Activated T-cell treated with anti-CD3 and anti-CD28 coated beads, Interleukin-2, amount 50 U/mL, for 24 hours (primary cell): Measurements from ENCODE around the gene GCK.

Source experiments
- DNase-seq: peaks from one replicate; pipeline ENCODE4 v3.0.0-alpha.2; 2020
- H3K27ac Mint-ChIP-seq: 2 replicates; pipeline ENCODE4 v1.8.0; 2020; ENCODE audit warnings: mild to moderate bottlenecking, mixed read lengths
- H3K27me3 Mint-ChIP-seq: 2 replicates; pipeline ENCODE4 v1.8.0; 2020; ENCODE audit warnings: mixed read lengths
- H3K36me3 Mint-ChIP-seq: 2 replicates; pipeline ENCODE4 v1.8.0; 2020; ENCODE audit warnings: low read depth, mixed read lengths
- H3K4me1 Mint-ChIP-seq: 2 replicates; pipeline ENCODE4 v1.8.0; 2020; ENCODE audit warnings: low read depth, mixed read lengths
- H3K4me3 Mint-ChIP-seq: 2 replicates; pipeline ENCODE4 v1.8.0; 2020; ENCODE audit warnings: mild to moderate bottlenecking, moderate library complexity, mixed read lengths
- H3K9me3 Mint-ChIP-seq: 2 replicates; pipeline ENCODE4 v1.8.0; 2020; ENCODE audit warnings: mixed read lengths

The GCK gene

DNA sequence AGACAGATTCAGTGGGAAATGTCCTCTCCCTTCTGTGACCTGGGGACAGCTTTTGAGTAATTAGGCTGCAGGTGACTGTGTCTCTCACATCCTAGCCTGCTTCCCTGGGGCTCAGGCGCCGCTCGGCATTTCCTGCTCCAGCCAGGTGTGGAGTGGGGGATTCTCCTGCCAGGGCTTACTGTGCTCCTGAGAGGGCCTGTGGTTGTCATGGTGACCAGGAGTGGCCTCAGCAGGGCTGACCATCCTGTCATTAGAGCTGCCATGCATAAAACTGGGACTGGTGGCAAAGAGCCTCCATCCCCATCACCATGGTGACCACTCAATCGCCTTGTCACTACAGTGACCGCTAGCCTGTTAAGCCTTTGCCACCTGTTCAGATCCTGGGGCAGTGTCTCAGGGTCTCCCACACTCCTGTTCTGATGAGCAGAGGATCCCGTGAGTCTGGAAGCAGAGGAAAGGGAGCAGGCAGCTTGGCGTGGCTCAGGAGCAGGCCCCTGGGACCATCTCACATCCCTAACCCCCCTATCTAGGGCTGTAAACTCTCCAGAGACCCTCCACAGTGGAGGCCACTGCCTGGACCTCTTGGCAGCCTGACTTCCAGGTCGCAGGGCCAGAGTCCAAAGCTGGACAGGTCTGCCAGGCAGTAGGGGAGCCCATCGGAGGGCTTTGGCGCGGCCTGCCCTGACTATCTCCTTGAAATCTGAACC is at the start of gene GCK:
GCK (minus strand) TSS at position 154 of the 707 bp plus-strand sequence. CDS start 486 bp downstream, outside the sequence.
- Mint-ChIP-seq H3K27me3 (peaks cover 10% of the 10 kb centered on the region), H3K4me1 (peaks cover 7% of the 10 kb centered on the region), H3K36me3 (no peaks in the 10 kb centered on the region), H3K4me3 (no peak within 1 kb of the TSS), H3K27ac (no peak within 1 kb of the TSS), H3K9me3 (peaks cover 3% of the 10 kb centered on the region)
- DNase-seq, result no peak

GRCh38 chr7:44238116-44238695 is 49.0 kb upstream of the GCK start:
- no peaks in the 10 kb centered on the region for H3K36me3 Mint-ChIP-seq
- H3K4me3 Mint-ChIP-seq, result no peak overlapping the region
- H3K27me3 Mint-ChIP-seq, result no peaks in the 10 kb centered on the region
- no peak overlapping the region for H3K27ac Mint-ChIP-seq
- no peak for DNase-seq
- no peaks in the 10 kb centered on the region for H3K9me3 Mint-ChIP-seq
- peaks cover 4% of the 10 kb centered on the region for H3K4me1 Mint-ChIP-seq

DNA sequence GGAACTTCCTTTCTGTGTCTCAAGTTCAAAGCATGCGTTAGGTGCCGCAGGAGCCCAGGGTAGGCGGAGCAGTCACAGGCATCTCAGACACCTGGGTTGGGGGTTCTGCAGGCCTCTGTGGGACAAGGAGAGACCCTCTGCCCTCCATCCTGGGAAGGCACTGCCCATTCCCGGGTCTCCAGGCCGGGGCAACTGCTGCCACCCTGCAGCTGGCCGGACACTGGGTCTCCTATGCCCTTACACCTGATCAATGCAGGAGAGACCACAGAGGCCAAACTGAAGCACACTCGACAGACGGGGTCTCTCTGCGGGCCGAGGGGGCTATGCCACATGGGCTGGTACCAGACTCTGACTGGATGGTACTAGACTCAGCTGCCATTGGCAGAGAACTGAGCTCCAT is 48.5 kb upstream of the GCK start:
- Mint-ChIP-seq H3K36me3 (no peaks in the 10 kb centered on the region), H3K27me3 (no peaks in the 10 kb centered on the region), H3K4me1 (peaks cover 4% of the 10 kb centered on the region), H3K27ac (no peak overlapping the region), H3K4me3 (no peak overlapping the region), H3K9me3 (no peaks in the 10 kb centered on the region)
- DNase-seq, result no peak

GRCh38 chr7:44236333-44236728 is 47.1 kb upstream of the GCK start:
- DNase-seq, result no peak
- H3K27me3 Mint-ChIP-seq, result no peaks in the 10 kb centered on the region
- H3K27ac Mint-ChIP-seq, result no peak overlapping the region
- H3K36me3 Mint-ChIP-seq, result no peaks in the 10 kb centered on the region
- no peaks in the 10 kb centered on the region for H3K9me3 Mint-ChIP-seq
- peaks cover 4% of the 10 kb centered on the region for H3K4me1 Mint-ChIP-seq
- no peak overlapping the region for H3K4me3 Mint-ChIP-seq

GRCh38 chr7:44235582-44236332 is 46.5 kb upstream of the GCK start:
- no peak for DNase-seq
- no peaks in the 10 kb centered on the region for H3K27me3 Mint-ChIP-seq
- no peak overlapping the region for H3K27ac Mint-ChIP-seq
- no peaks in the 10 kb centered on the region for H3K36me3 Mint-ChIP-seq
- no peaks in the 10 kb centered on the region for H3K4me1 Mint-ChIP-seq
- no peak overlapping the region for H3K4me3 Mint-ChIP-seq
- no peaks in the 10 kb centered on the region for H3K9me3 Mint-ChIP-seq

GRCh38 chr7:44235066-44235465 is 45.8 kb upstream of the GCK start:
- no peaks in the 10 kb centered on the region for H3K4me1 Mint-ChIP-seq
- no peak overlapping the region for H3K27ac Mint-ChIP-seq
- no peak for DNase-seq
- H3K9me3 Mint-ChIP-seq, result no peaks in the 10 kb centered on the region
- H3K4me3 Mint-ChIP-seq, result no peak overlapping the region
- no peaks in the 10 kb centered on the region for H3K27me3 Mint-ChIP-seq
- H3K36me3 Mint-ChIP-seq, result no peaks in the 10 kb centered on the region

DNA sequence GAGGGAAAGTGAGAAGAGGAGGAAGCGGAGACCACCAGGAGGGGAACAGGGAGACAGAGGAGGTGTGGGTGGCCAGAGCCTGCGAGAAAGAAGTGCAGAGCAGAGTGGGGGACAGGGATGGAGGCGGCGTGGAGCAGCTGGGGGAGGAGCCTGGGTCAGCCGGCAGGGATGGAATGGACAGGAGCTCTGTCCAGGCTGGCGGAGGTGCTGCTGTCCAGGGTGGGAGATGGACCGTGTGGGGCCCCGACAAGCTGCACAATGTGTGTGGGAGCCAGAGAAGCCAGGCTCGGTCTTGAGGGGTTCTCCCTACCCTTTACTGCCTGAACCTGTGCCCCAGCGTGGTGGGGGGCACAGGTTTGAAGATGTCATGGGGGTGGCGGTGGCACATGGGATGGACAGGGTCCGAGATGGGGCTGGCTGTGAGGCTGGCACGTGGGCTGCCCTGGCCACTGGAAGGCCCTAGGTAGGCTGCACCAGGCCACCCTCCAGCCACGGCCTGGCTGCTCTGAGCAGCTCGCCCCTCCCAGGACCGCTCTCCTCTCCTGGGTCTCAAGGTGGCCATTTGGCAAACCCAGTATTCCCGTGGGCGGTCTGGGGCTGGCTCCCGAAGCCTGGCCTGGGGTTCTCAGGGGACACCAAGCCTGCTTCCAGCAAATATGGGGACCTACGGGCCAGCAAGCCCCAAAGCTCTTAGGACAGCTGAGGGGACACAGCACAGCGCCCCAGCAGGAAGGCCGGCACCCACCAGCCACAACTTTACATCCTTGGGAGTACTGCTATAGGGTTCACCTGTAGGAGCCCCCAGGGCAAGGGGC is 43.9 kb upstream of the GCK start:
- no peaks in the 10 kb centered on the region for H3K4me1 Mint-ChIP-seq
- H3K27ac Mint-ChIP-seq, result no peak overlapping the region
- no peaks in the 10 kb centered on the region for H3K9me3 Mint-ChIP-seq

GRCh38 chr7:44232396-44232795 is 43.2 kb upstream of the GCK start:
- H3K36me3 Mint-ChIP-seq, result no peaks in the 10 kb centered on the region
- DNase-seq, result no peak
- no peaks in the 10 kb centered on the region for H3K9me3 Mint-ChIP-seq
- no peak overlapping the region for H3K4me3 Mint-ChIP-seq
- no peaks in the 10 kb centered on the region for H3K4me1 Mint-ChIP-seq
- H3K27ac Mint-ChIP-seq, result no peak overlapping the region
- H3K27me3 Mint-ChIP-seq, result no peaks in the 10 kb centered on the region

More for the DNA sequence above, 43.9 kb upstream of the GCK start:
- no peaks in the 10 kb centered on the region for H3K27me3 Mint-ChIP-seq
- no peaks in the 10 kb centered on the region for H3K36me3 Mint-ChIP-seq
- no peak overlapping the region for H3K4me3 Mint-ChIP-seq
- DNase-seq, result no peak

DNA sequence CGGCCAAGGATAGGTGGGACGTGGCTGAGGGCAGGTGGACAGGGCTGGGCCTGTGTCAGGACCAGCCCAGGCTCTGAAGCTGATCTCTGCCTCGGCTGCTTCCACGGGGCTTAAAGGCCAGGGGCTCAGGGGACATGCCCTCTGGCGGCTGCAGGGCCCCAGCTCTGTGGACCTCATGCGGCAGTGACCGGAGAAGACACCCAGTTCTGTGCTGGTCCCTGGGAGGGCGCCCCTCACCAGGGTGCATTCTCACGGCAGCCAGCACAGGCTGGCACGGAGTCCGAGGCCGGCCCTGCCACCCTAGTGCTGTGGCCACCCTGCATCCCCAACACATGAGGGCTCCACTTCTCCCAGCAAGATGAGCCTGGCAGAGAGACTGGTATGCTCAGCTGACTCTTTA is 41.8 kb upstream of the GCK start:
- Mint-ChIP-seq H3K9me3 (no peaks in the 10 kb centered on the region), H3K4me3 (no peak overlapping the region), H3K27ac (no peak overlapping the region), H3K36me3 (no peaks in the 10 kb centered on the region), H3K4me1 (no peaks in the 10 kb centered on the region), H3K27me3 (peaks cover 2% of the 10 kb centered on the region)
- DNase-seq, result no peak

DNA sequence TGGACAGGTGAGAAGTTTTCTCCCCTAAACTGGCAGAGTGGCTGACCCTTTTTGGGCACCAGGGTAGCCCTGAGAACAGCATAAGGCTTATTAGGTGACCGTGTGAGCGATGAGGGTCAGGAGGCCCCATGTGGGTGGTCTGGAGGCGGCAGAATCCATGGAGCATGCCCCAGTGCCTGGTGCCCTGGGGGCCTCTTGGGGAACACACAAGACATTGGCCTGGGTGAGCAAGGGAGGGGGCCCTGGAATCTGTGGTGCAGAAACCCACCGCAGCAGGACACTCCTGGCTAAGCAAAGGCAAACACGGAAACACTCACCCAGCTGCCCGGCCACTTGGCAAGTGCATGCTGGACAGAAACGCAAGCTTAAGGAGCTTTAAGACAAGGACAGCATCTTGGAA is 41.0 kb upstream of the GCK start:
- no peaks in the 10 kb centered on the region for H3K4me1 Mint-ChIP-seq
- H3K27me3 Mint-ChIP-seq, result peaks cover 10% of the 10 kb centered on the region
- no peaks in the 10 kb centered on the region for H3K36me3 Mint-ChIP-seq
- no peaks in the 10 kb centered on the region for H3K9me3 Mint-ChIP-seq
- no peak overlapping the region for H3K27ac Mint-ChIP-seq
- DNase-seq, result no peak
- no peak overlapping the region for H3K4me3 Mint-ChIP-seq

GRCh38 chr7:44229546-44230105 is 40.4 kb upstream of the GCK start:
- Mint-ChIP-seq H3K36me3 (no peaks in the 10 kb centered on the region), H3K4me3 (no peak overlapping the region), H3K27me3 (peaks cover 10% of the 10 kb centered on the region), H3K9me3 (no peaks in the 10 kb centered on the region), H3K27ac (no peak overlapping the region), H3K4me1 (no peaks in the 10 kb centered on the region)
- no peak for DNase-seq

DNA sequence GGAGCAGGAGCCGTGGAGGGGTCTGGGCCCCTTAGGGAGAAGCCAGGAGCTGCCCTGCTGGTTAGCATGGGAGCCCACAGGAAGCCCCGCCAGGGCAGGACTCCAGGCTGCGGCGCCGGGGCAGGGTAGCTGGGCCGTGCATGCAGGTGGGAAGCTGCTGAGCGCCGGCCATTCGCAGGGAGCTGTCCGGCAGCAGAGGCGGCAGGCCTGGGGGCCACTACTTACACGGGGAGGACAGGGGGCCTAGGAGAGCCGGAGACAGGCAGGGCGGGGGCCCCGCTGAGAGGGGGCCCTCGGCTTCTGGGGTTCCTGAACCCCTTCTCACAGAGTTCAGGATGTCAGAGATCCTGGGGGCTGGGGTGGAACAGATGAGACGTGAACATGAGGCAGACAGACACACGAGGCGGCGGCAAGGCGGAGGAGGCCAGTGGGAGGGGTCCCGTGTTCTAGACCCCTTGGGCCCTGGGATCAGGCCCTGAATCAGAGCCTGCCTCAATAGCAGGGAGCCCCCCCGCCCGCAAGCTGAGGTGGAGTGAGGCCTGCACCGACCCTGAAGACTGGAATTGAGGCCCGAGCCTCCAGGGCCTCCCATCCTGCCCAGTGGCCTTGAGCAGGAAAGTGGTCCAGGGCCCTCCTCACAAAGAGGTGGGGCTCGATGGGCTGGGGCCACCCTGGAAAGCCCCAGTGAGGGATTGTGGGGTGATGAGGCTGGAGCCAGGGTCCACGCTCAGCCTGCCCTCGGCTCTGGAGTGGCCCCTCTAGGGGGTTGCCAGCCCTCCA is 39.5 kb upstream of the GCK start:
- peaks cover 10% of the 10 kb centered on the region for H3K27me3 Mint-ChIP-seq
- no peak overlapping the region for H3K27ac Mint-ChIP-seq
- H3K36me3 Mint-ChIP-seq, result no peaks in the 10 kb centered on the region
- no peaks in the 10 kb centered on the region for H3K9me3 Mint-ChIP-seq
- DNase-seq, result no peak
- no peak overlapping the region for H3K4me3 Mint-ChIP-seq
- no peaks in the 10 kb centered on the region for H3K4me1 Mint-ChIP-seq

- no peaks in the 10 kb centered on the region for H3K4me1 Mint-ChIP-seq
Measured at GRCh38 chr7:44227911-44228310, 38.7 kb upstream of the GCK start.

DNA sequence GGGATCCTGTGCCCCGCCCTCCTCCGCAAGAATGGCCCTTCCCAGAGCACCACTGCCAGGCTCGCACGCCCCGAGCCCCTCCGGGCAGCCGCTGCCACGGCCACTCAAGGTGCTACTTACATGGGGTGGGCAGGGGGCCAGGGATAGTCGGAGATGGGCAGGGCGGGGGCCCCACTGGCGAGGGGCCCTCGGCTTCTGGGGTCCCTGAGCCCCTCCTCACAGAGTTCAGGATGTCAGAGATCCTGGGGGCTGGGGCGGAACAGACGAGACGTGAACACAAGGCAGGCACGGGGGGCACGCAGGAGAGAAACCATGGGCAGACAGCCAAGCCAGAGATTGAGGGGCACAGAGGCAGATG is 37.1 kb upstream of the GCK start:
- Mint-ChIP-seq H3K9me3 (no peaks in the 10 kb centered on the region), H3K4me3 (no peak overlapping the region), H3K36me3 (no peaks in the 10 kb centered on the region), H3K27me3 (peaks cover 10% of the 10 kb centered on the region), H3K27ac (no peak overlapping the region), H3K4me1 (no peaks in the 10 kb centered on the region)
- DNase-seq, result no peak

More at GRCh38 chr7:44227911-44228310, 38.7 kb upstream of the GCK start:
- no peak for DNase-seq
- no peak overlapping the region for H3K27ac Mint-ChIP-seq
- no peak overlapping the region for H3K4me3 Mint-ChIP-seq
- peaks cover 10% of the 10 kb centered on the region for H3K27me3 Mint-ChIP-seq
- H3K36me3 Mint-ChIP-seq, result no peaks in the 10 kb centered on the region
- no peaks in the 10 kb centered on the region for H3K9me3 Mint-ChIP-seq
